HAP-1 (cell line): Measurements from ENCODE around the gene ODAD3.

Experiments
- DNase-seq, 2 experiments: peaks; one replicate each; pipeline ENCODE4 v3.0.0-alpha.2; 2016 to 2020; ENCODE audit warnings: low spot score in 2 of 2
- H3K27me3 ChIP-seq: fragments of 250-450 bp; sonication (Bioruptor Pico); 2 replicates; pipeline ENCODE4 v1.5.1; 2020; ENCODE audit warnings: low read depth, mild to moderate bottlenecking, moderate library complexity
- H3K36me3 ChIP-seq: fragments of 250-450 bp; sonication (Bioruptor Pico); replicated peaks from 2 replicates; pipeline ENCODE4 v1.5.1; 2020; ENCODE audit warnings: mild to moderate bottlenecking
- H3K4me1 ChIP-seq: fragments of 250-450 bp; sonication (Bioruptor Pico); 2 replicates; pipeline ENCODE4 v1.5.1; 2020; ENCODE audit warnings: mild to moderate bottlenecking
- H3K4me3 ChIP-seq: fragments of 250-450 bp; sonication (Bioruptor Pico); 2 replicates; pipeline ENCODE4 v1.5.1; 2020; ENCODE audit warnings: mild to moderate bottlenecking, moderate library complexity
- H3K9me3 ChIP-seq: fragments of 250-450 bp; sonication (Bioruptor Pico); 2 replicates; pipeline ENCODE4 v1.5.1; 2020; ENCODE audit warnings: mild to moderate bottlenecking, moderate library complexity
- in situ Hi-C: fragments of 300-500 bp; cut with MboI; formaldehyde crosslinking; loops from 3 replicates; pipeline ENCODE4 v1.14.3; 2020; ENCODE audit warnings: low sequenced_read_pairs, inconsistent platforms, mixed read lengths

Gene ODAD3

GRCh38 chr19:11377237-11377636 is 57.7 kb downstream of the ODAD3 start:
- H3K4me1 ChIP-seq = peaks cover 25% of the 10 kb centered on the region
- in situ Hi-C loops = no loop called here

GRCh38 chr19:11375143-11375948 is 59.6 kb downstream of the ODAD3 start:
- Histone ChIP-seq H3K9me3 (no peaks in the 10 kb centered on the region), H3K4me3 (peak overlapping the region; percentile 75), H3K4me1 (peaks cover 21% of the 10 kb centered on the region), H3K36me3 (peaks cover 6% of the 10 kb centered on the region; the same call in 1 of the 2 replicates), H3K27me3 (no peaks in the 10 kb centered on the region)
- in situ Hi-C loops = no loop called here
- peak; percentile 18 to 79 for DNase-seq

More at GRCh38 chr19:11377237-11377636, 57.7 kb downstream of the ODAD3 start:
- Histone ChIP-seq H3K27me3 (no peaks in the 10 kb centered on the region), H3K4me3 (no peak overlapping the region), H3K9me3 (no peaks in the 10 kb centered on the region), H3K36me3 (peaks cover 6% of the 10 kb centered on the region; the same call in 1 of the 2 replicates)
- DNase-seq = no peak

- Histone ChIP-seq H3K4me3 (peak within 1 kb of the TSS; percentile 75), H3K27me3 (no peaks in the 10 kb centered on the region), H3K4me1 (peaks cover 18% of the 10 kb centered on the region), H3K9me3 (no peaks in the 10 kb centered on the region), H3K36me3 (peaks cover 6% of the 10 kb centered on the region; the same call in 1 of the 2 replicates)
- in situ Hi-C loops = no loop called here
- DNase-seq = peak; percentile 98 to 100
Observed at GRCh38 chr19:11374433-11375142, 60.3 kb downstream of the ODAD3 start, which contains the start of gene SWSAP1. SWSAP1 (plus strand) TSS chr19:11374666; CDS start chr19:11374681, 15 bp downstream.

GRCh38 chr19:11373885-11374432 is 61.0 kb downstream of the ODAD3 start:
- no peaks in the 10 kb centered on the region for H3K27me3 ChIP-seq
- no peak for DNase-seq
- in situ Hi-C loops = no loop called here

GRCh38 chr19:11373166-11373884 is 61.6 kb downstream of the ODAD3 start:
- Histone ChIP-seq H3K36me3 (peaks cover 6% of the 10 kb centered on the region; the same call in 1 of the 2 replicates), H3K9me3 (no peaks in the 10 kb centered on the region), H3K4me3 (no peak overlapping the region), H3K27me3 (no peaks in the 10 kb centered on the region), H3K4me1 (peaks cover 18% of the 10 kb centered on the region)
- DNase-seq = peak; percentile 51 to 71
- in situ Hi-C loops = no loop called here

More at GRCh38 chr19:11373885-11374432, 61.0 kb downstream of the ODAD3 start:
- Histone ChIP-seq H3K9me3 (no peaks in the 10 kb centered on the region), H3K4me1 (peaks cover 18% of the 10 kb centered on the region), H3K36me3 (peaks cover 6% of the 10 kb centered on the region; the same call in 1 of the 2 replicates), H3K4me3 (peak overlapping the region; percentile 75)

GRCh38 chr19:11370744-11371143 is 64.2 kb downstream of the ODAD3 start:
- in situ Hi-C loops = no loop called here

More at GRCh38 chr19:11370744-11371143, 64.2 kb downstream of the ODAD3 start:
- H3K36me3 ChIP-seq = no peaks in the 10 kb centered on the region
- H3K27me3 ChIP-seq = no peaks in the 10 kb centered on the region
- DNase-seq = no peak
- no peaks in the 10 kb centered on the region for H3K9me3 ChIP-seq
- H3K4me3 ChIP-seq = no peak overlapping the region
- H3K4me1 ChIP-seq = peaks cover 10% of the 10 kb centered on the region
